ENCODE measurements around the gene ALOX15B. TPM values are rescaled to one million over a fixed set of nuclear protein-coding genes. Genes with fewer than 3 reads are reported as not detected.
"Not testable (repeated sequence)": the region's sequence is repeated elsewhere in the genome, so short reads cannot be mapped to it uniquely, and the experiment has no call there.

The ALOX15B gene
- total RNA-seq, 1 donor from 2014 or later = not detected

- intact Hi-C loops (cut with micrococcal nuclease) = no loop called here
Measured at GRCh38 chr17:8012996-8013640, 25.7 kb upstream of the ALOX15B start.

- intact Hi-C loops (cut with micrococcal nuclease) = no loop called here
Measured at GRCh38 chr17:8013731-8014557, 24.9 kb upstream of the ALOX15B start.

GRCh38 chr17:8014558-8014850, 24.4 kb upstream of the ALOX15B start:
- intact Hi-C loops (cut with micrococcal nuclease) = no loop called here

- intact Hi-C loops (cut with micrococcal nuclease) = no loop called here
Measured at GRCh38 chr17:8015236-8015956, 23.5 kb upstream of the ALOX15B start.

GRCh38 chr17:8015957-8016631, 22.8 kb upstream of the ALOX15B start:
- intact Hi-C loops (cut with micrococcal nuclease) = loop anchor here (1.0 kb wide), 2 partner anchors 25 to 41 kb away; no protein-coding TSS in a partner anchor

- intact Hi-C loops (cut with micrococcal nuclease) = loop anchor here (1.0 kb wide), 2 partner anchors 24 to 40 kb away; no protein-coding TSS in a partner anchor
Measured at GRCh38 chr17:8016632-8017424, 22.0 kb upstream of the ALOX15B start.

GRCh38 chr17:8018436-8018835, 20.4 kb upstream of the ALOX15B start:
- intact Hi-C loops (cut with micrococcal nuclease) = no loop called here

GRCh38 chr17:8019166-8019565, 19.7 kb upstream of the ALOX15B start:
- intact Hi-C loops (cut with micrococcal nuclease) = no loop called here

- intact Hi-C loops (cut with micrococcal nuclease) = no loop called here
Measured at GRCh38 chr17:8019665-8020650, 18.9 kb upstream of the ALOX15B start.

- intact Hi-C loops (cut with micrococcal nuclease) = no loop called here
Measured at GRCh38 chr17:8020776-8021564, 17.9 kb upstream of the ALOX15B start.

- intact Hi-C loops (cut with micrococcal nuclease) = no loop called here
Measured at GRCh38 chr17:8021565-8022359, 17.1 kb upstream of the ALOX15B start.

GRCh38 chr17:8022360-8023003, 16.4 kb upstream of the ALOX15B start:
- intact Hi-C loops (cut with micrococcal nuclease) = no loop called here

- intact Hi-C loops (cut with micrococcal nuclease) = not testable (repeated sequence)
Measured at GRCh38 chr17:8024161-8024560, 14.7 kb upstream of the ALOX15B start.

GRCh38 chr17:8025176-8025911, 13.5 kb upstream of the ALOX15B start:
- intact Hi-C loops (cut with micrococcal nuclease) = no loop called here

- intact Hi-C loops (cut with micrococcal nuclease) = no loop called here
Measured at GRCh38 chr17:8029121-8029520, 9.7 kb upstream of the ALOX15B start.

GRCh38 chr17:8031261-8031661, 7.6 kb upstream of the ALOX15B start:
- intact Hi-C loops (cut with micrococcal nuclease) = no loop called here

- intact Hi-C loops (cut with micrococcal nuclease) = no loop called here
Measured at GRCh38 chr17:8031950-8032349, 6.9 kb upstream of the ALOX15B start.

All from T-helper 1 cell treated with Interleukin-12 subunit alpha and Interleukin-12 subunit beta and Interleukin-4 antibody, amounts not matched to agents 30 ng/mL and 1 ng/mL, for 36 hours (primary cell).